Nephron (organoid): ENCODE data around the gene NOC4L.
A peak's percentile ranks its signal among the peaks of the same experiment; 100 is the strongest.

Source experiments
- H3K27ac Mint-ChIP-seq, 3 experiments: 2 replicates each; pipeline ENCODE4 v1.8.0; 2020; ENCODE audit warnings: mixed read lengths in 3 of 3, mild to moderate bottlenecking in 2 of 3, moderate library complexity in 1 of 3
- H3K27me3 Mint-ChIP-seq: 2 replicates; pipeline ENCODE4 v1.8.0; 2021; ENCODE audit warnings: low read depth, mild to moderate bottlenecking, moderate library complexity, mixed read lengths
- H3K36me3 Mint-ChIP-seq: 2 replicates; pipeline ENCODE4 v1.8.0; 2020; ENCODE audit warnings: low read depth, mixed read lengths
- H3K4me1 Mint-ChIP-seq: 2 replicates; pipeline ENCODE4 v1.8.0; 2020; ENCODE audit warnings: mixed read lengths
- H3K4me3 Mint-ChIP-seq, 3 experiments: 2 replicates each; pipeline ENCODE4 v1.8.0; 2020; ENCODE audit warnings: mild to moderate bottlenecking in 3 of 3, mixed read lengths in 3 of 3, moderate library complexity in 2 of 3
- H3K9me3 Mint-ChIP-seq: 2 replicates; pipeline ENCODE4 v1.8.0; 2020; ENCODE audit warnings: mixed read lengths
- TF ChIP-seq, protein P1 (sequence below), 3 experiments: fragments of 200-600 bp; sonication (generic); IDR thresholded peaks; one replicate each; pipeline ENCODE4 v1.5.0; 2021; ENCODE audit warnings: antibody characterized with exemption in 3 of 3; ENCODE audit not compliant: unreplicated experiment in 3 of 3

The NOC4L gene

DNA sequence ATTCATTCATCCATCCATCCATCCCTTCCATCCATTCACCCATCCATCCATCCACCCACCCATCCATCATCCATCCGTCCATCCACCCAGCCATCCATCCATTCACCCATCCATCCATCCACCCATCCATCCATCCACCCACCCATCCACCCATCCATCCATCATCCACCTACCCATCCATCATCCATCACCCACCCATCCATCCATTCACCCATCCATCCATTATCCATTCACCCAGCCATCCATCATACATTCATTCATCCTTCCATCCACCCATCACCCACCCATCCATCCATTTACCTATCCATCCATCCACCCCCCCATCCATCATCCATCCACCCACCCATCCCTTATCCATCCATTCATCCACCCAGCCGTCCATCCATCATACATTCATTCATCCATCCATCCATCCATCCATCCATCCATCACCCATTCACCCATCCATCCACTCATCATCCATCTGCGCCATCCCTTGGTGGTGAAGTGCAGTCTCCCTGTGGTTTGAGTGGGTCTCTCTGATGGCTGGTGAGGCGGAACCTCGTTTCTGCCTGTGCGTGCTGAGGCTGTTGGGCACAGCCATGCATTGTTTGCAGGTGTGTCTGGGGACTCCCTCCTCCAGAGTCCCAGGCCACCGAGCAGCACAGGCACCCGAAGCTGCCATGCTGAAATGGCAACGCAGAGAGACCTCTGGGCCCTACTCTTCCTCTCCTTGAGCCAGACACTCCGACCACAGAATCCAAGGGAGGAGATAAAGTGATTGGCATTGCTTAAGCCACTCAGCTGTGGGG is 22.7 kb downstream of the NOC4L start:
- Mint-ChIP-seq H3K27me3 (peaks cover 37% of the 10 kb centered on the region), H3K36me3 (no peaks in the 10 kb centered on the region), H3K4me1 (no peaks in the 10 kb centered on the region), H3K4me3 (no peak overlapping the region), H3K27ac (peak overlapping the region in 1 of 3 experiments; percentile 35), H3K9me3 (no peaks in the 10 kb centered on the region)
- TF ChIP-seq, protein P1, sequence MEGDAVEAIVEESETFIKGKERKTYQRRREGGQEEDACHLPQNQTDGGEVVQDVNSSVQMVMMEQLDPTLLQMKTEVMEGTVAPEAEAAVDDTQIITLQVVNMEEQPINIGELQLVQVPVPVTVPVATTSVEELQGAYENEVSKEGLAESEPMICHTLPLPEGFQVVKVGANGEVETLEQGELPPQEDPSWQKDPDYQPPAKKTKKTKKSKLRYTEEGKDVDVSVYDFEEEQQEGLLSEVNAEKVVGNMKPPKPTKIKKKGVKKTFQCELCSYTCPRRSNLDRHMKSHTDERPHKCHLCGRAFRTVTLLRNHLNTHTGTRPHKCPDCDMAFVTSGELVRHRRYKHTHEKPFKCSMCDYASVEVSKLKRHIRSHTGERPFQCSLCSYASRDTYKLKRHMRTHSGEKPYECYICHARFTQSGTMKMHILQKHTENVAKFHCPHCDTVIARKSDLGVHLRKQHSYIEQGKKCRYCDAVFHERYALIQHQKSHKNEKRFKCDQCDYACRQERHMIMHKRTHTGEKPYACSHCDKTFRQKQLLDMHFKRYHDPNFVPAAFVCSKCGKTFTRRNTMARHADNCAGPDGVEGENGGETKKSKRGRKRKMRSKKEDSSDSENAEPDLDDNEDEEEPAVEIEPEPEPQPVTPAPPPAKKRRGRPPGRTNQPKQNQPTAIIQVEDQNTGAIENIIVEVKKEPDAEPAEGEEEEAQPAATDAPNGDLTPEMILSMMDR (IDR thresholded peaks at IDR 0.05; ENCODE audit: unreplicated experiment in 3 of 3) = no peak

DNA sequence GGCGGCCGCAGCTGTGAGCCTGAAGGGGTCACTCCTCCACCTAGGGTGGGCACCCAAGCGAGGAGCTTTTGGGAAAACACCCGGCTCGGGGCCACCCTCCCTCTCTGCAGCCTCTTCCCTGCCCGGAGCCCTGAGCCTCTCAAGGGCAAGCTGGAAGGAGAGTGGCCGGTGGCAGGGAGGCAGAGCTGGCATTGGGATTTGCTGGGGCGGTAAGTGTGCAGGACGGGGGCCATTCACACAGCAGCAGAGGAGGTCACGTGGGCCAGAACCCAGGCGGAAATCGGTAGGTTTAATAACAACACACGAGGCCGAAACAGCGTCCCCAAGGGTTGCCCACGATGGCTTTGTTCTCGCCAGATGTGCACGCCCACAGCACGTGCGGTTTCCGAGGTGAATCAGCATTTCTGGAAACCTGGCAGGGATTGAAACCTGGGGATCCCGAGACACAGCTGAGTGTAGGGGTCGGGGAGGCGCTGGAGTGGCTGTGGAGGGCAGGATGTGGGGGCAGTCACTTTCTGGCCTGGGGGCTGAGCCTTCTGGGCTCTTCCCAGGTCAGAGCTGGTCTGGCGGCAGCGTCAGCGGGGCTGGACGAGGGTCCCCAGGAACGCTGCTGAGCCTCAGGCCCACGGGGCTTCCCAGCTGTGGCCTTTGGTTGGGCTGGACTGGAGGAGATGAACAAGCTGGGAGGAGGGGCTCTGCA is 23.5 kb downstream of the NOC4L start:
- Mint-ChIP-seq H3K27me3 (peaks cover 37% of the 10 kb centered on the region), H3K4me1 (no peaks in the 10 kb centered on the region), H3K27ac (no peak overlapping the region), H3K36me3 (no peaks in the 10 kb centered on the region), H3K4me3 (no peak overlapping the region), H3K9me3 (no peaks in the 10 kb centered on the region)
- TF ChIP-seq, protein P1 (IDR thresholded peaks at IDR 0.05; ENCODE audit: unreplicated experiment in 3 of 3) = no peak

GRCh38 chr12:132168311-132169031 is 24.2 kb downstream of the NOC4L start:
- Mint-ChIP-seq H3K27ac (no peak overlapping the region), H3K36me3 (no peaks in the 10 kb centered on the region), H3K27me3 (peaks cover 44% of the 10 kb centered on the region), H3K4me3 (no peak overlapping the region), H3K4me1 (no peaks in the 10 kb centered on the region), H3K9me3 (no peaks in the 10 kb centered on the region)
- TF ChIP-seq, protein P1 (IDR thresholded peaks at IDR 0.05; ENCODE audit: unreplicated experiment in 3 of 3) = no peak

- Mint-ChIP-seq H3K4me3 (no peak overlapping the region), H3K27ac (no peak overlapping the region), H3K27me3 (peaks cover 39% of the 10 kb centered on the region), H3K9me3 (no peaks in the 10 kb centered on the region), H3K4me1 (no peaks in the 10 kb centered on the region), H3K36me3 (no peaks in the 10 kb centered on the region)
- TF ChIP-seq, protein P1 (IDR thresholded peaks at IDR 0.05; ENCODE audit: unreplicated experiment in 3 of 3) = no peak
Measured at GRCh38 chr12:132169376-132169775, 25.1 kb downstream of the NOC4L start.

DNA sequence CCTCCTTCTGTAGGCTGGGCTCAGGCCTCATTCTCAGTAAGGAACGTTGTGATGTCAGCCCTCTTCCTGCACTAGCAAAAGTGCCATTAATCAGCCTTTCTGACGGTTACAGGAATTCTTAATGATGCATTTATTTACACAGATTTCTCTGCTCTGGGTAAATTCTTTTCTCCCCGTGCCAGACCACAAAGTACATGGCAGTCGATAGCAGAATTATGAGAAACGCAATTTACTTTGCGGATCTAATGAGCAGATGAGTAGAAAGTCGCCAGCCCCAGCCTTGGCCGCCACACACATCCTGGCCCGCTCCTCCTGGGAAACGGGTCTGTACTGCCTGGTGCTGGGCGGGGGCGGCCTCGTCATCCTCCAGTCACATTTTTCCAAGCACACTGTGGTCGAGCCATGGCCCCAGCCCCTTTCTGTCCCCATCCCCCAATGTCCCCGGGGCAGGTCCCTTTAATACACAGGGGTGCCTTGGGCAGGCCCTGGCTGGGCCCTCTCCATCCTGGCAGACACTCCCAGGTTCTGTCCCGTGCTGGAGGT is 25.9 kb downstream of the NOC4L start:
- Mint-ChIP-seq H3K27ac (no peak overlapping the region), H3K4me3 (no peak overlapping the region), H3K36me3 (no peaks in the 10 kb centered on the region), H3K9me3 (no peaks in the 10 kb centered on the region), H3K4me1 (no peaks in the 10 kb centered on the region), H3K27me3 (peaks cover 41% of the 10 kb centered on the region)
- TF ChIP-seq, protein P1 (IDR thresholded peaks at IDR 0.05; ENCODE audit: unreplicated experiment in 3 of 3) = no peak
